Activated T-helper 9 cell treated with anti-CD3 and anti-CD28 coated beads, Interleukin-2, amount 50 U/mL, for 16 hours (primary cell): ENCODE results near the gene TBCD.

Experiments used
- DNase-seq: peaks from one replicate; pipeline ENCODE4 v3.0.0-alpha.2; 2020; ENCODE audit warnings: low read depth

TBCD gene

GRCh38 chr17:82832411-82832810, 80.5 kb downstream of the TBCD start:
- DNase-seq: no peak

- no peak for DNase-seq
These were observed 81.1 kb downstream of the TBCD start for GRCh38 chr17:82832881-82833475.

- DNase-seq: no peak
These were observed 83.3 kb downstream of the TBCD start for GRCh38 chr17:82835122-82835521.

- DNase-seq: no peak
These were observed 84.1 kb downstream of the TBCD start for GRCh38 chr17:82835766-82836512.

GRCh38 chr17:82836823-82837357, 85.0 kb downstream of the TBCD start:
- DNase-seq: no peak

- DNase-seq: no peak
These were observed 85.9 kb downstream of the TBCD start for GRCh38 chr17:82837586-82838320.

GRCh38 chr17:82838386-82839063, 86.7 kb downstream of the TBCD start:
- no peak for DNase-seq

- DNase-seq: no peak
These were observed 87.9 kb downstream of the TBCD start, which contains the start of gene ZNF750 for GRCh38 chr17:82839617-82840292. Gene ZNF750 (minus strand): TSS chr17:82840022. CDS start chr17:82832454, 7,568 bp downstream.

GRCh38 chr17:82840431-82840831, 88.6 kb downstream of the TBCD start:
- no peak for DNase-seq

- no peak for DNase-seq
These were observed 90.2 kb downstream of the TBCD start for GRCh38 chr17:82841921-82842596.

GRCh38 chr17:82843904-82844680, 92.2 kb downstream of the TBCD start:
- DNase-seq: no peak

- no peak for DNase-seq
These were observed 92.9 kb downstream of the TBCD start for GRCh38 chr17:82844796-82845162.

- DNase-seq: no peak
These were observed 93.4 kb downstream of the TBCD start for GRCh38 chr17:82845163-82845807.

GRCh38 chr17:82846061-82846691, 94.3 kb downstream of the TBCD start:
- DNase-seq: no peak

- DNase-seq: peak; percentile 21
These were observed 96.2 kb downstream of the TBCD start for GRCh38 chr17:82848022-82848592.

- DNase-seq: no peak
These were observed 97.4 kb downstream of the TBCD start for GRCh38 chr17:82849076-82849945.

- no peak for DNase-seq
These were observed 99.5 kb downstream of the TBCD start for GRCh38 chr17:82851381-82851780.

GRCh38 chr17:82854226-82854625, 102.4 kb downstream of the TBCD start:
- no peak for DNase-seq
